ENCODE results near the gene LRRC37B.
"Not testable (repeated sequence)": the region's sequence is repeated elsewhere in the genome, so short reads cannot be mapped to it uniquely, and the experiment has no call there.

- not testable (repeated sequence) for TF ChIP-seq CTCF (IDR thresholded peaks at IDR 0.05); POLR2A (IDR thresholded peaks at IDR 0.05; ENCODE audit: low read depth); POLR2AphosphoS5 (IDR thresholded peaks at IDR 0.05)
These were observed 47.8 kb downstream of the LRRC37B start for GRCh38 chr17:32054985-32055384.

Measured in esophagus muscularis mucosa (tissue), 3 donors.